Epidermal melanocyte (primary cell): ENCODE measurements around the gene EIF3F.
A peak's percentile ranks its signal among the peaks of the same experiment; 100 is the strongest.

Experiments used
- DNase-seq: peaks from one replicate; pipeline ENCODE4 v3.0.0; 2011; ENCODE audit warnings: low spot score; ENCODE audit not compliant: insufficient read length

Gene EIF3F

DNA sequence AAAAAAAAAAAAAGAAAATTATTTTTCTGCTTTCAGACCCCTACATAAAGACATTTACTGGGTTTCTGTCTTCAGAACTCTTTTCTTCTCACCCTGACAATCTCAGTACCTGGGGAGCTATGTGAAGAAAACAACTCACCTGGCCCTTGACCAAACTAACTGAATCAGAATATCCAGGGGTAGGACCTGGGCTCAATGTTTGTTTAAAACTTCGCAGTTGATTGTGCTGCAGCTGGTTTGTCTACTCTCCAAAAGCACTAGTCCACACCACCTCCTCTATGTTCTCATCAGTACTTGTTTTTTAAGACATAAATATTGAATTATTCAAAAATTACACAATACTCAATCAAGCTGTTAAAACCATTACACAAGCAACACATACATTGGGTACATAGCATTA lies 34.8 kb downstream of the EIF3F start:
- no peak for DNase-seq

DNA sequence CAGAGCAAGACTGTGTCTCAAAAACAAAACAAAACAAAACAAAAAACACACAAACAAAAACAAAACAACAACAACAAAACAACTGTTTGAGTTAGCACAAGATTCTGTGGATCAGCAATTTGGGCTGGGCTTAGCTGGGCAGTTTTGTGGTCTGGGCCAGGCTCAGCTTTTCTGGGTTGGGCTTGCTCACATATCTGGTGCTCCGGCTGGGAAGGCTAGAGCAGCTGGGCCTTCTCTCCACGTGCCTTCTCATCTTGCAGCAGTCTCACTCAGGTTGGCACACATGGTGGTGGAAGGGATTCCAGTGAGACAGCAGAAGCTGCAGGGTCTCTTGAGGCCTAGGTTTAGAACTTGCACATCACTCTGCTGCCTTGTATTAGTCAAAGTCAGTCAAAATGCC lies 35.7 kb downstream of the EIF3F start:
- DNase-seq: no peak

DNA sequence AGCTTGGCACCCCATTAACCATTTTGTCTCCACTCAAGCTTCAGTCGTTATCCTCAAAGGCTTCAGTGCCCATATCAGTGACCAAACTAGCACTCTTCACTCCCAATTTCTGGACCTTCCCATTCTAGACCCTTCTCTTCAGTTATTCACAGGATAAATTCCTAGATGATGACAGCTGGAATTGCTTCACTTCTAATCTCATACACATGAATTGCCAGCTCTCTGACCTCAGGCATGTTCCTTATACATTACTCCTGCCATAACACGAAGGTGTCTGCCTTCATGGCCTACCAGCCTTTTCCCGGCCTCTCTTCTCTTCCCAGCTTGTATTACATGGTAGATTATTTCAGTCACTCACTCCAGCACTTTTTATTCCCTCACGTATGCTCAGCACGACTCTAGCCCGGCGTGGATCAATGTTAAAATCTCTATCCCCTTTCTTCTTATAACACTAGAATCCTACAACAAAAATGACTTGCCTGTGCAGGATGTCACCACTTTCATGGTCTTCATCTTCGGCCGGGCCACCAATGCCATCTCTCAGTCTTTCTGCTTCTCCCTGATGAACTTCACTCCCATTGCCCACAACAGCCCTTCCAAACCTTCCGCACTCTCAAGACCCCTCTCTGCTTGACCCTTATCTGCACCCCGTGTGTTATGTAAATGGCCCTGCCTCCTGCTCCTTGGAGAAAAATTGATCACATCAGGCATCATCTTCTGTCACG lies 36.9 kb downstream of the EIF3F start:
- no peak for DNase-seq

DNA sequence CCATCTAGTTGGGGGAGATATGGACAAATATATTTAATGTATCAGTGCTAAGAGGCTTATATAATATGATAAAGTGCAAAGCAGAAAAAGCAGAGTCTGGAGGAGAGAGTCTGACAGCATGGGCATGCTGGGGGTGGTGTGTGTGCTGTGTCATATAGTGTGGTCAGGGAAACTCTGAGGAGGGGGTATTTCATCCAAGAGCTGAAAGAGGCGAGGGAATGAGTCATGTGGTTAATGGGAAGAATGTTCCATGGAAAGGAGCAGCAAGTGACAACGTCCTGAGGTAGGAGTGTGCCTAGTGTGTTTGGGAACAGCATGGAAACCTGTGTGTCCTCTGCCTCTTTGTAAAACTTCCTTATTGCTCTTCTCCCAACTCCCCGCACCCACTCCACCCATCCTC lies 38.0 kb downstream of the EIF3F start:
- DNase-seq: no peak

DNA sequence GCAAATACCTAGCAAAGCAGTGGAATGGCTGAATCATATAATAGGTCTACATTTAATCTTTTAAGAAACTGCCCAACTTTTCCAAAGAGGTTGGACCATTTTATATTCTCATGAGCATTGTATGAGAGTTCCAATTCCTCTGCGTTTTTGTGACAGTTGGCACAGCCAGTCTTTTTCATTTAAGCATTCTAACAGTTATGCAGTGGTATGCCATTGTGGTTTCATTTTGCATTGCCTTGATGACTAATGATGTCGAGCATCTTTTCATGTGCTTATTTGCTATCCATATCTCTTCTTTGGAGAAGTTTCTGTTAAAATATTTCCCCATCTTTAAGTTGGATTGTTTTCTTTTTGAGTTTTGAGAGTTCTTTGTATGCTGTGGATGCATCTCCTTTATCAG lies 38.7 kb downstream of the EIF3F start:
- no peak for DNase-seq

DNA sequence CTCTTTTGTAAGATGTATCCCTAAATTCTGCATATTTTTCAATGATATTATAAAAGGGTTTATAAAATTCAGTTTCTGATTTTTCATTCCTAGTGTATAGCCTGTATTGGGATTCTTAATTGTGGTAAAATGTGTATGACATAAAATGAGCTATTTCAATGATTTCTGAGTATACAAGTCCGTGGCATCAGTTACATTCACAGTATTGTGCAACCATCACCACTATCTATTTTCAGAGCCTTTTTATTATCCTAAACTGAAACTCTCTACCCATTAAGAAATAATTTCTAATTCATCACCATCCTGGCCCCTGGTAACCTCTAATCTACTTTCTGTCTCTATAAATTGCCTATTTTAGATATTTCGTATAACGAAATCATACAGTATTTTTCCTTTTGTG lies 39.8 kb downstream of the EIF3F start:
- no peak for DNase-seq

DNA sequence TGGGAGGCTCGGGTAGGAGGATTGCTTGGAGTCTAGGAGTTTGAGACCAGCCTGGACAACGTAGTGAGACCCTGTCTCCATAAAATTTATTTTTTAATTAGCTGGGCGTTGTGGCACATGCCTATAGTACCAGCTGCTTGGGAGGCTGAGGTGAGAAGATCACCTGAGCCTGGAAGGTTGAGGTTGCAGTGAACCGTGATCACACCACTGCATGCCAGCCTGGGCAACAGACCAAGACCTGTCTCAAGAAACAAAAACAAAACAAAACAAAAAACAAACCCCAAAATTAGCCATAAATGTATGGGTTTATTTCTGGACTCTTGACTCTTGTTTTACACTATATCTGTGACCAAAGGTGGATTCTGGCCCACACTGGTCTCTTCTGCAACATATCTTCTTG lies 41.6 kb downstream of the EIF3F start:
- DNase-seq: no peak

DNA sequence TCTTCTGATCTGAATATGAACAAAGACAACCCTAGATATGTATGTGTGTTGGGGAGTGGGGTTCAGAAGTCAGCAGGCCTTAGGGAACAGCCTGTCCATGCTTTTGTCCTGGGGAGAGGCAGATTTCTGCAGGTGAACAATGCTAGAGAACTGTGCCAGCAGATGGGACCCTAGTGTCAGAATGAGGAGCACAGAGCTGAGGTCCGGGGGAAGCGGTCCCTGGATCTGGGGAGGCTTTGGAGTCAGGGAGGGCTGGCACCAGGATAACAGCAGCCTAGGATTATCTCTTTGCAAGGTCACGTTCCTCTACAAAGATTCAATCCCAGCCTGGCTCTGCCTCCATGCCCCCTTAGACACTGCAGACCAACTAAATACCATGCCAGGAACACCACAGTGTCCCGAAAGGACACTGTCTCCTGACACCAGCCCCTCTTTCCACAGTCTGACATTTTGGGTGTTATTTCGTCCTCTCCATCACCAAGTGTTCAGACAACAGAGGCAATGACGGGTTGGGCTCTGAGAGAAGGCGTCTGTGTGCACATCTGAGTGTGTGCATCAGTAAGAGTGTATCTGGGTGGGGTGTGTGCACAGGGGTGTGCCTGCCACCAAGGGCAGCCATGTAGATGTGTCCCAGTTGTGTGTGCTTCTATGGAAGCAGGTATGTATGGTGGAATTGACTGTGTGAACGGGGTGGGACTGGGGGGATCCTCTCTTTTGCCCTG lies 43.5 kb downstream of the EIF3F start:
- DNase-seq: no peak

DNA sequence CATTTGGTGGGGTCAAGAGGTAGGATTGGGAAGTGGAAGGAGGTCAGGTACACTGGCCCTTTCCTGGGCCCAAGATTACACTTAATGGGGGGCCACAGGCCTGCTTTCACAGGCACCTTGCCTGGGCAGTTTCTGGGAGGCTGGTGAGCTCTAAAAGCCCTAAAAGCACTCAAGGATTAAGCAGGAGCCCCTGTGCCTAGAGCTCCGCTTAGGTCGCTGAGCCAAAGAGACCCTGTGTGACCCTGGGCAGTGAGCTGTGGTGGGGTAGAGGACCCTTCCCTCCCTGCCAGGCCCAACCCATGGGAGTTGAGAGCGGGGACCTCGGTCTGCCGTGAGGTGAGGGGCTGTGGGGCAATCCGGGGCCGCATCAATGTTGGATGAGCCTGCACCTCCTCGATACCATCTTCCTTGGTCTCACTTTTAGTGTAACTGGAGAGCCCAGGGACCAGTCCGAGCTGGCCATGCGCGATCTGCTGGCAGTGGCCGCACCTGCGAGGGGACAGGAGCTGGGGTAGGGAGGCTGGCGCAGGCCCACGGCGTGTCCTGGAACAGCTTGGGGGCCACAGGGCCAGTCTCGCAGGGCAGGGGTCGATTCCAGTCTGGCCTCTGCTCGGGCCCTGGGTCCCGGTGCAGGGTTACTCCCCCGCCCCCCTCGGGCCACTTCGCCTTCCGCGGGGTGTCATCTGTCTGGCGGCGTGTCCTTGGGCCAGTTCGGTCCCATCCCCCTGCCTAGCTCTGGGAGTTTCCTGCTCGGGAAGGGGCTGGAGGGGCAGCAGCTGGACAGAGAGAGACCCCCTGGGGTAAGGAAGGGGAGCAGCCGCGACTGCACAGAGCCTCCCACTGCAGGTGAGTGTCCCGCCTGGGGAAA lies 44.3 kb downstream of the EIF3F start:
- no peak for DNase-seq

DNA sequence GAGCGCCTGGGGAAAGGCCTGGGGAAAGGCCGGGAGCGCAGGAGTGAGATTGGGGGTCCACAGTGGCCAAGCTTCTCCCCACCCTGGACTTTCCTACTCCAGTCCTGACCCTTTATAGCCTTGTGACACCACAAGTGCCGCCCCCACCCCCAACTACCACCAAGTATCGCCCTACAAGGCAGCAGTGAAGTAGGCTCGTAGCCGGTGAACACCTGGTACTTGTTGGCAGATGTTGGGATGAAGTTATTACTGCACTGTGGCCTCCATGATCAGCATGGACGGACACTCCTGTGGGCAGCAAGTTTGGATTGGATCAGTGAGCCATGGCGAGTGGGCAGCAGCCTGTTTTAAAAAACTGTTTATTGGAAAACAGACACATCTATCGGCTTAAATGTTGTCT lies 45.0 kb downstream of the EIF3F start:
- DNase-seq: no peak

DNA sequence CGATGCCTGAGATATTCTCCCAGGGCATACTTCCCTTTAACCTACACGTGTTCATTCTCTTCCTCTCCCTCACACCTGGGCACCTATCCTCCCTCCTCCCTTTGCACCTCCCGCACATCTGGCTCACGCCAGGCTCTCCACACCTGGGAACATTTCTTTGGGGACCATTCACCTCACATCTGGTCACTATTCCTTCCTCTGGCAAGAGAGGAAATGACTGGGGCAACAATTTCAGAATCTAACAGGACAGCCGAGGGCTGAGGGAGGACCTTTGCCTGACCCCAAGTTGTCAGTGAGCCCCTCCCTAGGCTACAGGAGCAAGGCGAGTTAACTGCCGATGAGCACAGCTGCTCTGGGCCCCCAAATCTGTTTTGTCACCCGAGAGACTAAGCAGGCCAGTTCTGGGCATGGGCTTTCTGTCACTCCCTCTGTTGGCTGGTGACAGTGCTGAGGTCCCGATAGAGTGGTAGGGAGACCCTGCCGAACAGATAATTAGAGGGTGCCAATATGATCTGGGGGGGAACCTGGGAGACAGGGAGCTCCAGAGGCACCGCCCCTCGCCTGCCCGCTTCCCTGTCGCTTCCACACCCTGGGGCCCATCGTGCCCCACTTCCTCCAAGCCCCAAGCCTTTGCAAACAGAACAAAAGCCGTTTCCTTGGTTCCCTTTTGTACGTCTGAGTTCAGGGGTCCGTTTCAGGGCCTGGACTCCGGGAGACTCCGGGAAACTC lies 45.6 kb downstream of the EIF3F start:
- no peak for DNase-seq

DNA sequence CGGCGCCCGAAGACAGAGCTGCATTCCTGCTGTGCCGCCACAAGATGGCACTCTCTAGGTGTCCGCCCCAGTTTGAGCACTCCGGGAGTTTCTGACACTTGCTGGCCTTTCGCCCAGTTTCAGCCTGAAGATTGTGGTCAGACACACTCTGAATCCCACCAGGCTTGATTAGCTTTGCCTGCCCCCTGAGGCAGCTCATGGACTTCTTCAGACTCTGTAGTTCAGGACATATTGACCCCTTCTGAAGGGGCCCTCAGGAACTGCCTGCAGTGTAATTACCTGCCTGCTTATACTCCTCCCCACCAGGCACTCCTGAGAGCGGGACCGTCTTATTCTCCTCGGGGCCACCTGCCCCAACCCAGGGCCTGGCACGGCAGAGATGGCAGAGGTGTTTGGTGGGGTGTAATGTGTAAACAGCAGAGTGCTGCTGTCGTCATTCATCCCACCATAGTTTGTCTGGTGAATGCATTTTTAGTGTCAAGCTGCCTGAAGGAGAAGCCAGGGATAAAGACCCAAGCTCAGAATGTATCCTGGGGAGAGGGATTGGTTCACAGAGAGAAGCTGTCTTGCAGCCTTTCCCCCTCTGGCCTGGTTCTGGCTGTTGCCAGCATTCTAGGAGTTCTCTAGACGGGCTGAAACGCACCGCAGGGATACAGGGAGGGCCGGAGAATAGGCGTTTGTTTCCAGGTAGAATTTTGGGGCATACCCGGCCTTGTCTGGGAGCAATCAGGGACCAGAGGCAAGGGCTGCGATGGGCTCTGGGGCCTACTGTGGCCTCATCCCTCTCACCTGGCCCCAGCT lies 46.4 kb downstream of the EIF3F start:
- peak; percentile 71 for DNase-seq

DNA sequence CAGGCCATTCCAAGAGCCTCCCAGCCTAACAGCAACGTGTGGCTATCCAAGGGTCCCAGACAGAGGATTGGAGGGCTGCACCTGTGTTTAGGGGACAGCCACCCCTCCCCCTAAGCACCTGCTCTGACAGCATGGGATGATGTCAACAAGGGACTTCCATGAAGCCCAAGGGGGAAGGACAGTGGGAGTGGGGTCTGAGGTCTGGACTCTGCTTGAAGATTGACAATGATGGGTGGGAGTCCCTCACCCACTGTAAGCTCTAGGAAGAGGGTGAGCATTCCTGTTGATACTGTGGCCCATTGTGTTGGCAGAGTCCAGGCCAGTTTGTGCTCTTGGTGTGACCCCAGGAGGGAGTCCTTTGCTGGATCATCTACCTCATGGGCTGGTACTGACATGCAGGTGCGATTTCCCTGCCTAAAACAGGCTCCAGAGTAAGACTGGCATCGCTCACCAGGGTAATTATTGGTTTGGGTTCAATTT lies 47.0 kb downstream of the EIF3F start:
- no peak for DNase-seq

DNA sequence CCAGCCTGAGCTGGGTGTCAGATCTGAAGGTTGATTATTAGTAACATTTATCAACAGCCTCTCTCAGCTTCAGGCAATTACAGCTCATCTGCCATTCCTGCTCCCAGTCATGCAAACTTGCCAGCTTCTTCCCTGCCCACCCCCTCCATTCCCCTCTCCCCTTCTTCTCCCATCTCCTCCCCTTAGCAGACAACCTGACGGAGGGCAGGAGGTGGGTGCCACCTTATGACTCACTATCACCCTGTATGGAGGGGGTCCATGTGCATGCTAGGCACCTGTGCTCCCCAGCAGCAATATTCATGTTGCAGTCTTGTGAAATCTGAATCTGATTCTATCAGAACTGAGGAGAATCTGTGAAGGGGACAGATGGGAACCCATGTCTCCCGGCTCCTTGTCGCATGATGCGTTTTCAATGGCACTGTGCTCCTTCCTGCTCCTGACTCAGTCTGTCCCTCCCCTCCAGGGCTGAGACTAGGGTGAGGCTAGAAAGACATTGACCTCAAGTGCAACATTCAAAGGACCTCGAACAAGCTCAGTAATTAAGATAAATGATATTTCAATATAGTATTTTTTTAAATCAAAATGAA lies 47.6 kb downstream of the EIF3F start:
- no peak for DNase-seq

DNA sequence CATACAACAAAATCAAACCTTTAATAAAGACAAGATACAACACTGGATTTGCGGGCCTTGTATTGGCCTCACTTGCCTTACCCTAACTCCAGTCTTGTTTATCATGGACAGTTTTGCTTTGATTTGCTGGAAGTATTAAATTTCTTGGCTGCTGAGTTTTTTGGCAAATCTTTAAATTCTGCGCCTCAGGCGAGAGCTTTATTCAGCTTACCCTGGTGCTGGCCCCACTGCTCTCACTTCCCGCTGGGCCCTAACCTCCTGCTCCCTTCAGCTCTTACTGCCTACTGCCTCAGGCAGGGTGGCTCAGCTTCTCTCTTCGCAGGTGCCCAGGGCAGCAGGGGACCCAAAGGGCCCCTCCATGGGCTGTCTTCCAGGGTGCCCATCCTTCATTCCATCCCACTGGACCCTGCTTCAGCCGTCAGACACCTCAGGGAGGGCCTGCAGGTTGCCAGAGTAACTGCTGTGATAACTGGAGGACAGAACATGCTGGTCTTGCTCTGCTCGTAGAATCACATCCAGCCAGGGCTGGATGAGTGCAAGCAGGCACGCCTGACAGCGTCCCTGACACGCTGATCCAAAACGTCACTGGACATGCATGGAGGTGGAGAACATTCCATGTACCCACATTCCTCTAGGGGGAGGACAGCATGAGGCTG lies 48.2 kb downstream of the EIF3F start:
- no peak for DNase-seq

DNA sequence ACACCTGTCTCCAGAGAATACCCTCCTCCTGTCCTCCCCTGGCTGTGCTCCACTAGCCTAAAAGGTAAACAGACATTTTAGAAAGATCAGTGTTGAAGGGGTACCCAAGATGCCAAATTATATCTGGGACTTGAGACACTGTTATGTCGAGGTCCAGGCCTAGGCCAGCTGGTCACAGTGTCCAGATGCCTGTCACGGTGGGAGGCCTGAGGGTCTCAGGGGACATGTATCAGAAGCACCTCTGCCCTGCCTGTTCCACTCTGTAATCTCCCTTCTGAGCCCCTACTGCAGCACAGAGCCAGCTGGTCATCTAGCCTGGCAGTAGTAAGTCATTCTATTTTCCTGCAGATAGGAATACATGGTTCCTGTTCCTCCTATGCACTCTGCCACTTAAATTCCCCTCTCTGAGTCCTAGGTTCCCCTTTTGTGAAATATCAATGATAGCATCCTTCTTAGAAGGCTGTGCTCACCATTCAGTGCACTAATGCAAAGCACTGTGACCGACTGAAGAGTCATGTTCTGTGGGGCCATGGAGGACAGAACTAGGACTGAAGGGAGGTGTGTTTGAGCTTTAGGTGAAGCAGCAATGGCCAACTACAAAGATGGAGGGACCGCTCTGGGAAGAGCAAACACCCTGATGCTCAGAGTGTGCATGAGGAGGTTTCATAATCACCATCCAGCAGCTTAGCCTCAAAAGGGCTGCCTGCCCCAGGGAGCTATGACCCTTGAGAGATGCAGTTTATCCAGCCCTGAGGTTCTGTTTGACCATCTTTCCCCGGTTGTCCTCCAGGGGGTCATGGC lies 49.1 kb downstream of the EIF3F start:
- no peak for DNase-seq

DNA sequence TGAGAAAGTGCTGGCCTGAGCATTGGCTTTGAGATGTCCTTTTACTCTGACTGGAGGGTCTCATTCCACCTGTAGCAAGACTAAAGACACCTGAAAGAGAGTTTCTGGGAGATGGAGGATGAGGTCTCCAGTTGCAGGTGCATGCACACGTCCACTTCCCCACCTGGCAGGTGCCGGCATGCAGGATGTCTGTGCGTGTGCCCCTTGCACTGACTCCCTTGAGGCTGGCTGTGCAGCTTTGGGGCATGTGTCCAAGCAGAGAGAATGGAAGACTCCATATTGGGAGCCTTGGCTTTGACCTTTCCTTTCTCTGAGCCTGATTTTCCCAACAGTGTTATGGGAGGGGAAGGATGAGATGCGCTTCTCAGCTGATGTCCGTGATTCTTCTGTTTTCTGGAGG lies 49.8 kb downstream of the EIF3F start:
- no peak for DNase-seq

DNA sequence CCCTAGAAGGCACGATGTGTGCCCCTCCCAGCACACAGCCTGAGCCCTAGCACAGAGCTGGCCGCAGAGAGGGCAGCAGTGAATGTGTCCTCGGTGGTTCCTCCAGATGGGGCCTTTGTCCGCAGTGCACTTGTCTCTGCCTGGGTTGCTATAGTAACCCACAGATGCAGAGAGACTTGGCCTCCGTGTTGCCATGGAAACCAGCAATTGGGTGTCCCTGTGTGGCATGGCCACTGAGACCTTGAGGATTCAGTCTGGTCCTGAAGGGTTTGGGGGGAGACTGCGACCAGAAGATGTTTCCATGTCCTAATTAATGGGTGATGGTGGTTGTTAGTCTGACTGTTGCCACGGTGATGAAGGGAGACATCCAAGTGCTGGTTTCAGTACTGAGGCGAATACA lies 51.3 kb downstream of the EIF3F start:
- no peak for DNase-seq
